Keratinocyte (primary cell): ENCODE data around the gene FBXO42.

Experiments
- EZH2 ChIP-seq: IDR thresholded peaks from one replicate; pipeline ENCODE4 v1.6.1; 2012; ENCODE audit warnings: inconsistent platforms, mild to moderate bottlenecking, low read length, moderate library complexity
- TF ChIP-seq, protein P1 (sequence below), 3 experiments: IDR thresholded peaks in 1 of 3; conservative IDR thresholded peaks in 1 of 3; optimal IDR thresholded peaks in 1 of 3; 2 replicates in 2 of 3; 3 replicates in 1 of 3; pipeline versions ENCODE3 to v1.5.1; 2011; ENCODE audit warnings: low read length in 3 of 3, mild to moderate bottlenecking in 3 of 3, moderate library complexity in 2 of 3, control low read depth in 1 of 3, inconsistent platforms in 1 of 3; ENCODE audit not compliant: insufficient read depth in 2 of 3; ENCODE audit errors: extremely low read depth in 1 of 3

DNA sequence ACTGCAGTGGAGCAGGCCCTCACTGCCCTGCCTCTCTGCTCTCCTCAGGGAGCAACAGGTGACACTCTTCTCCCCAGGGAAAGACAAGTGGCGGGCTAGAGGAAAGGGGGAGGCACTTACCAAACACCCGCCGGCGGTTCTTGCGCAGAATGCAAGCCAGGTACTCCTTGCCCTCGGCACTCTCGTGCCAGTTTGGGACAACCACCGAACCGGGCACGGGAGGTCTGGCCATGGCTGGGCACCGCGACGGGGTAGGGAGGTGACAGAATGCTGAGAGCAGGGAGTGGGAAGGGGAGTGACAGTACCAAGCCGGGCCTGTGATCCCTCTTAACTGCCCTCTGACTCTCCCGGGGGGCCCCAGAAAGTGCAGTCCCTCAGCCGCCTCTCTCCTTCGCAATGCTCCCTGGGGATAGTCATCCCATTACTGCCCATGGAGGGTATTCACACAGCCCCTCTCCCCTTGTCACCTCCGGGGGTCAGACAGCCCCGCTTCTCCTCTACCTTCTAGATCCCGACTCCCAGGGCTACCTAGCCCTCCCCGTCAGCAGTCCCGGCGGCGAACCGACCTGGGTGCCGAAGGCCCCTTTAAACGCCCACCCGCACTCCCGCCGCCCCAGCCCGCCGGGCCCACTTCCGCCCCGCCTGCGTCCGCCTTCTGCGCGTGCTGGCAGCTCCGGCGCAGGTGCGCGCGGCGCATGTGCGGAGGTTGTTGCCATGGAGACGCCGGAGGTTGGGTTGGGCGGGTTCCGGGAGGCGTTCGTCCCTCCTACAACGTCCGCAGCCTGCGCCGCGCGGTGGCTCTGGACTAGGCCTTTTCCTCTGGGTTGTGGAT lies 115.6 kb downstream of the FBXO42 start, which contains the start of gene CPLANE2:
- TF ChIP-seq, protein P1, sequence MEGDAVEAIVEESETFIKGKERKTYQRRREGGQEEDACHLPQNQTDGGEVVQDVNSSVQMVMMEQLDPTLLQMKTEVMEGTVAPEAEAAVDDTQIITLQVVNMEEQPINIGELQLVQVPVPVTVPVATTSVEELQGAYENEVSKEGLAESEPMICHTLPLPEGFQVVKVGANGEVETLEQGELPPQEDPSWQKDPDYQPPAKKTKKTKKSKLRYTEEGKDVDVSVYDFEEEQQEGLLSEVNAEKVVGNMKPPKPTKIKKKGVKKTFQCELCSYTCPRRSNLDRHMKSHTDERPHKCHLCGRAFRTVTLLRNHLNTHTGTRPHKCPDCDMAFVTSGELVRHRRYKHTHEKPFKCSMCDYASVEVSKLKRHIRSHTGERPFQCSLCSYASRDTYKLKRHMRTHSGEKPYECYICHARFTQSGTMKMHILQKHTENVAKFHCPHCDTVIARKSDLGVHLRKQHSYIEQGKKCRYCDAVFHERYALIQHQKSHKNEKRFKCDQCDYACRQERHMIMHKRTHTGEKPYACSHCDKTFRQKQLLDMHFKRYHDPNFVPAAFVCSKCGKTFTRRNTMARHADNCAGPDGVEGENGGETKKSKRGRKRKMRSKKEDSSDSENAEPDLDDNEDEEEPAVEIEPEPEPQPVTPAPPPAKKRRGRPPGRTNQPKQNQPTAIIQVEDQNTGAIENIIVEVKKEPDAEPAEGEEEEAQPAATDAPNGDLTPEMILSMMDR (optimal IDR thresholded peaks at IDR 0.05 in 1 of 3, IDR thresholded peaks at IDR 0.05 in 1 of 3, conservative IDR thresholded peaks at IDR 0.05 in 1 of 3; ENCODE audit: extremely low read depth in 1 of 3, insufficient read depth in 2 of 3, low read length in 3 of 3) = no peak
- no peak for TF ChIP-seq EZH2
